GM12878 (cell line): ENCODE measurements around the gene NLGN1. TPM values are rescaled to one million over a fixed set of nuclear protein-coding genes. Genes with fewer than 3 reads are reported as not detected.

Source experiments
- ATAC-seq: fragments of 200-7000 bp; cut with Tn5 transposase; 3 replicates; pipeline ENCODE4 v1.9.1; 2020; ENCODE audit warnings: mild to moderate bottlenecking, moderate library complexity
- BruUV-seq: library from RNA; stranded (reverse); fragments of 400-500 nt; replicated peaks from 2 replicates; lab custom pipeline; 2021; lab: Mats Ljungman, UMichigan
- CTCF ChIA-PET: fragments of 300-600 bp; sonication (Branson Sonifier 250); formaldehyde crosslinking; extraction: SDS; loops from one replicate; lab custom pipeline; 2021; ENCODE audit warnings: inconsistent platforms; lab: Yijun Ruan, JAX
- POLR2A ChIA-PET: fragments of 350-600 bp; formaldehyde crosslinking; extraction: SDS; loops from one replicate; lab custom pipeline; 2021; ENCODE audit warnings: inconsistent platforms; lab: Charles Lee
- RAD21 ChIA-PET: fragments of 300-600 bp; sonication (Branson Sonifier 250); formaldehyde crosslinking; loops from one replicate; lab custom pipeline; 2023; ENCODE audit warnings: antibody characterized with exemption; ENCODE audit not compliant: unreplicated experiment; lab: Charles Lee
- SMC1A ChIA-PET: fragments of 300-600 bp; sonication (Branson Sonifier 250); formaldehyde crosslinking; loops from one replicate; lab custom pipeline; 2023; ENCODE audit not compliant: unreplicated experiment, uncharacterized antibody; lab: Charles Lee
- DNase-seq: peaks from one replicate; pipeline ENCODE4 v3.0.0-alpha.2; 2011; ENCODE audit warnings: low read depth, low spot score
- FAIRE-seq: peaks from 3 replicates; lab custom pipeline; 2011; peaks lifted over from hg19 to GRCh38; lab: Jason Lieb, UNC
- H2AFZ ChIP-seq: 2 replicates; pipeline ENCODE4 v1.6.0; 2011; ENCODE audit warnings: low read depth, low read length, control low read depth; ENCODE audit not compliant: control insufficient read depth
- H3K27ac ChIP-seq: 2 replicates; pipeline ENCODE4 v1.5.1; 2011; ENCODE audit warnings: control low read depth; ENCODE audit not compliant: control insufficient read depth, insufficient read depth
- H3K27me3 ChIP-seq, 2 experiments: replicated peaks in 1 of 2; 2 replicates each; pipeline versions ENCODE4 v1.6.0 to v1.6.1; 2011; ENCODE audit warnings: low read length in 1 of 2; ENCODE audit not compliant: control insufficient read depth in 2 of 2, insufficient read depth in 2 of 2
- H3K36me3 ChIP-seq, 2 experiments: 2 replicates each; pipeline ENCODE4 v1.5.1; 2011; ENCODE audit warnings: low read length in 1 of 2; ENCODE audit not compliant: control insufficient read depth in 2 of 2, insufficient read depth in 2 of 2
- H3K4me1 ChIP-seq: 2 replicates; pipeline ENCODE4 v1.6.1; 2011; ENCODE audit warnings: mild to moderate bottlenecking, low read length, moderate library complexity, mixed read lengths; ENCODE audit not compliant: control insufficient read depth, insufficient read depth
- H3K4me2 ChIP-seq: 2 replicates; pipeline ENCODE4 v1.6.0; 2011; ENCODE audit warnings: control low read depth; ENCODE audit not compliant: control insufficient read depth, insufficient read depth
- H3K4me3 ChIP-seq: fragments of 200-600 bp; sonication (generic); 2 replicates; pipeline ENCODE4 v1.5.1; 2016
- H3K79me2 ChIP-seq: 2 replicates; pipeline ENCODE4 v1.6.0; 2011; ENCODE audit warnings: low read length; ENCODE audit not compliant: control insufficient read depth, insufficient read depth
- H3K9ac ChIP-seq: 2 replicates; pipeline ENCODE4 v1.8.0; 2011; ENCODE audit warnings: low read length, control low read depth, mixed read lengths; ENCODE audit not compliant: control insufficient read depth, insufficient read depth
- H3K9me3 ChIP-seq: replicated peaks from 3 replicates; pipeline ENCODE4 v1.5.1; 2011; ENCODE audit warnings: mild to moderate bottlenecking, low read length; ENCODE audit not compliant: control insufficient read depth, insufficient read depth
- H4K20me1 ChIP-seq: 2 replicates; pipeline ENCODE4 v1.6.0; 2011; ENCODE audit not compliant: control insufficient read depth, insufficient read depth
- ASH2L ChIP-seq: fragments of 300-600, 200-600 bp; sonication (generic); IDR thresholded peaks from 2 replicates; pipeline ENCODE4 v1.6.1; 2017; ENCODE audit warnings: low read depth, mild to moderate bottlenecking, borderline replicate concordance
- CREM ChIP-seq: IDR thresholded peaks from 2 replicates; pipeline ENCODE4 v1.6.1; 2014; ENCODE audit warnings: antibody characterized with exemption, low read depth
- CUX1 ChIP-seq: IDR thresholded peaks from 2 replicates; pipeline ENCODE4 v1.6.1; 2012; ENCODE audit warnings: improper control_type of control experiment, low read depth, low read length; ENCODE audit not compliant: insufficient replicate concordance
- EZH2 ChIP-seq: IDR thresholded peaks from 2 replicates; pipeline ENCODE4 v1.6.1; 2012; ENCODE audit warnings: low read depth, mild to moderate bottlenecking, control low read depth, inconsistent platforms, low read length, borderline replicate concordance; ENCODE audit not compliant: control insufficient read depth
- GATAD2B ChIP-seq: fragments of 450-650 bp; conservative IDR thresholded peaks from 2 replicates; pipeline ENCODE4 v1.6.1; 2017; ENCODE audit warnings: low read depth, mild to moderate bottlenecking, moderate library complexity
- HDAC2 ChIP-seq: fragments of 200-600 bp; sonication (generic); IDR thresholded peaks from 2 replicates; pipeline ENCODE4 v1.6.1; 2017
- HDGF ChIP-seq: fragments of 450-650 bp; IDR thresholded peaks from 2 replicates; pipeline ENCODE4 v1.6.1; 2016; ENCODE audit warnings: antibody characterized with exemption
- IKZF2 ChIP-seq, 2 experiments: fragments of 450-650 bp; IDR thresholded peaks; 2 replicates each; pipeline ENCODE4 v1.6.1; 2017; ENCODE audit warnings: mild to moderate bottlenecking in 2 of 2, moderate library complexity in 2 of 2
- IRF5 ChIP-seq: fragments of 450-650 bp; IDR thresholded peaks from 2 replicates; pipeline ENCODE4 v1.6.1; 2017; ENCODE audit warnings: borderline replicate concordance
- MYC ChIP-seq: IDR thresholded peaks from 2 replicates; pipeline ENCODE4 v1.6.1; 2011; ENCODE audit warnings: mild to moderate bottlenecking, low read length, moderate library complexity, inconsistent platforms; ENCODE audit not compliant: insufficient read depth, insufficient replicate concordance, insufficient read length, severe bottlenecking
- NRF1 ChIP-seq: conservative IDR thresholded peaks from 2 replicates; pipeline ENCODE4 v1.6.1; 2011; ENCODE audit warnings: mild to moderate bottlenecking, low read depth, low read length, improper control_type of control experiment
- PBX3 ChIP-seq: IDR thresholded peaks from 2 replicates; pipeline ENCODE4 v1.6.1; 2011; ENCODE audit warnings: mild to moderate bottlenecking, low read depth, low read length, moderate library complexity; ENCODE audit not compliant: insufficient replicate concordance
- SMC3 ChIP-seq: IDR thresholded peaks from 2 replicates; pipeline ENCODE4 v1.6.1; 2011; ENCODE audit warnings: low read length, improper control_type of control experiment, borderline replicate concordance
- SUPT20H ChIP-seq: IDR thresholded peaks from 2 replicates; pipeline ENCODE4 v1.6.1; 2011; ENCODE audit warnings: low read depth, mild to moderate bottlenecking, low read length, moderate library complexity, borderline replicate concordance; ENCODE audit not compliant: control insufficient read depth
- TCF7 ChIP-seq: IDR thresholded peaks from 2 replicates; pipeline ENCODE4 v1.6.1; 2014; ENCODE audit warnings: antibody characterized with exemption, borderline replicate concordance
- YBX1 ChIP-seq: fragments of 450-650 bp; IDR thresholded peaks from 2 replicates; pipeline ENCODE4 v1.6.1; 2016; ENCODE audit warnings: antibody characterized with exemption
- ZNF24 ChIP-seq: fragments of 450-650 bp; IDR thresholded peaks from 2 replicates; pipeline ENCODE4 v1.6.1; 2017; ENCODE audit warnings: antibody characterized with exemption, mild to moderate bottlenecking
- WGBS: methylation state at CpG from one replicate; pipeline ENCODE4 v1.1.6; 2016; ENCODE audit warnings: low lambda C conversion rate; ENCODE audit not compliant: insufficient replicate concordance, insufficient coverage; ENCODE audit errors: missing lambda C conversion rate; 5-methylcytosine and 5-hydroxymethylcytosine counted together
- in situ Hi-C: fragments of 300-500 bp; cut with MboI; formaldehyde crosslinking; loops from 9 replicates; pipeline ENCODE4 v1.14.3; 2018; ENCODE audit warnings: mixed read lengths
- intact Hi-C: fragments of 100-400 bp; cut with micrococcal nuclease; formaldehyde crosslinking; loops from one replicate; pipeline ENCODE4 v1.14.2; 2022; ENCODE audit not compliant: unreplicated experiment
- polyA plus RNA-seq, 11 experiments: library from polyadenylated mRNA; depleted of rRNA in 4 of 11; unstranded in 6 of 11; stranded (reverse) in 5 of 11; fragments of >200 nt; fragmentation: Nextera tagmentation in 4 of 11; fragmentation: Illumina TruSeq in 1 of 11; extraction: Ambion mirVana in 4 of 11; extraction: Trizol in 1 of 11; gene quantifications; 1 replicate in 1 of 11; 2 replicates in 10 of 11; pipeline versions ENCODE4 v1.2.1 to v1.2.3, GENCODE V29; 2011 to 2016; ENCODE audit warnings: inconsistent platforms in 2 of 11, missing spikeins in 2 of 11, low read depth in 1 of 11
- total RNA-seq, 4 experiments: library from RNA; depleted of rRNA in 3 of 4; stranded (reverse); fragments of >200 nt in 3 of 4; fragmentation: Illumina TruSeq in 1 of 4; extraction: Trizol in 1 of 4; gene quantifications; 2 replicates each; pipeline versions ENCODE4 v1.2.1 to v1.2.3, GENCODE V29; 2013 to 2021

NLGN1 gene
- total and polyA plus RNA-seq, 10 of the 15 experiments (the other 5 are each of a cell fraction or from before 2014, with no cell fraction given) = not detected

- H4K20me1 ChIP-seq = no peaks in the 10 kb centered on the region
- ChIA-PET POLR2A (no interaction called here), CTCF (no interaction called here), RAD21 (no interaction called here), SMC1A (no interaction called here)
- H3K79me2 ChIP-seq = no peaks in the 10 kb centered on the region
- H3K36me3 ChIP-seq = no peaks in the 10 kb centered on the region
- DNase-seq (no peak), ATAC-seq (no peak), FAIRE-seq (no peak)
- no TSS peak for BruUV-seq
- no peaks in the 10 kb centered on the region for H3K4me1 ChIP-seq
- H3K4me3 ChIP-seq = no peak overlapping the region
- no peak overlapping the region for H2AFZ ChIP-seq
- H3K9ac ChIP-seq = no peak overlapping the region
- intact Hi-C loops = no loop called here
- H3K9me3 ChIP-seq = no peaks in the 10 kb centered on the region
- no peak overlapping the region for H3K27ac ChIP-seq
- no peak overlapping the region for H3K4me2 ChIP-seq
- WGBS = 0% methylated on average over 2 of the region's 2 CpGs
- no peaks in the 10 kb centered on the region for H3K27me3 ChIP-seq
- in situ Hi-C loops = no loop called here
- no peak for TF ChIP-seq HDAC2
- TF ChIP-seq NRF1 = no peak
- no peak for TF ChIP-seq IKZF2 (IDR thresholded peaks at IDR 0.05)
- no peak for TF ChIP-seq SMC3
- no peak for TF ChIP-seq SUPT20H
- no peak for TF ChIP-seq HDGF
- no peak for TF ChIP-seq EZH2
- TF ChIP-seq ASH2L = no peak
- no peak for TF ChIP-seq CUX1
- TF ChIP-seq PBX3 = no peak
- no peak for TF ChIP-seq CREM
- TF ChIP-seq MYC = no peak
- no peak for TF ChIP-seq ZNF24
- no peak for TF ChIP-seq YBX1
- TF ChIP-seq TCF7 = no peak
- TF ChIP-seq IRF5 = no peak
- TF ChIP-seq GATAD2B = no peak
Measured at GRCh38 chr3:174303907-174304560, 906.5 kb downstream of the NLGN1 start.
